Measurements from ENCODE around the gene PRKCA. TPM values are rescaled to one million over a fixed set of nuclear protein-coding genes. Genes with fewer than 3 reads are reported as not detected.

The PRKCA gene
- total RNA-seq, 4 donors from 2014 or later, result 3.9 to 12.1 (median 7.0) TPM

DNA sequence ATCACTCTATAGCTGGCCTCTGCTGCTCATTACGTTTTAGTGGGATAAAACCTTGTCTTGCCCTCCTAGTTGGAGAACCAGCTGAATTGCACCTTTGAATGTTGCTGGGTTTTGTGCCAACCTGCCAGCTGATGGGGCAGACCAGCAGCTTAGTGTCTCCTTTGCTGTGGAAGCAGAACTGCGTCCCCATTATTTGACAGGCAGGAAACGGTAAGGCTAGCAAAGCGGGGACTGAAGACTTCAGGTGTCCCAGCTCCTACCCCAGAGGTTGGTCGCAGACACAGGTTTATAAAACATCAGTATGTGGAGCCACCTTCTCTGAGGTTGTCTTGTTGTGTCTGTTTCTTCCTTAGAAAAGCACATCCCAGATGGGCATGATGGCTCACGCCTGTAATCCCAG lies 158.1 kb downstream of the PRKCA start:
- TF ChIP-seq, protein P1, sequence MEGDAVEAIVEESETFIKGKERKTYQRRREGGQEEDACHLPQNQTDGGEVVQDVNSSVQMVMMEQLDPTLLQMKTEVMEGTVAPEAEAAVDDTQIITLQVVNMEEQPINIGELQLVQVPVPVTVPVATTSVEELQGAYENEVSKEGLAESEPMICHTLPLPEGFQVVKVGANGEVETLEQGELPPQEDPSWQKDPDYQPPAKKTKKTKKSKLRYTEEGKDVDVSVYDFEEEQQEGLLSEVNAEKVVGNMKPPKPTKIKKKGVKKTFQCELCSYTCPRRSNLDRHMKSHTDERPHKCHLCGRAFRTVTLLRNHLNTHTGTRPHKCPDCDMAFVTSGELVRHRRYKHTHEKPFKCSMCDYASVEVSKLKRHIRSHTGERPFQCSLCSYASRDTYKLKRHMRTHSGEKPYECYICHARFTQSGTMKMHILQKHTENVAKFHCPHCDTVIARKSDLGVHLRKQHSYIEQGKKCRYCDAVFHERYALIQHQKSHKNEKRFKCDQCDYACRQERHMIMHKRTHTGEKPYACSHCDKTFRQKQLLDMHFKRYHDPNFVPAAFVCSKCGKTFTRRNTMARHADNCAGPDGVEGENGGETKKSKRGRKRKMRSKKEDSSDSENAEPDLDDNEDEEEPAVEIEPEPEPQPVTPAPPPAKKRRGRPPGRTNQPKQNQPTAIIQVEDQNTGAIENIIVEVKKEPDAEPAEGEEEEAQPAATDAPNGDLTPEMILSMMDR (IDR thresholded peaks at IDR 0.05; ENCODE audit: low read depth), result no peak

DNA sequence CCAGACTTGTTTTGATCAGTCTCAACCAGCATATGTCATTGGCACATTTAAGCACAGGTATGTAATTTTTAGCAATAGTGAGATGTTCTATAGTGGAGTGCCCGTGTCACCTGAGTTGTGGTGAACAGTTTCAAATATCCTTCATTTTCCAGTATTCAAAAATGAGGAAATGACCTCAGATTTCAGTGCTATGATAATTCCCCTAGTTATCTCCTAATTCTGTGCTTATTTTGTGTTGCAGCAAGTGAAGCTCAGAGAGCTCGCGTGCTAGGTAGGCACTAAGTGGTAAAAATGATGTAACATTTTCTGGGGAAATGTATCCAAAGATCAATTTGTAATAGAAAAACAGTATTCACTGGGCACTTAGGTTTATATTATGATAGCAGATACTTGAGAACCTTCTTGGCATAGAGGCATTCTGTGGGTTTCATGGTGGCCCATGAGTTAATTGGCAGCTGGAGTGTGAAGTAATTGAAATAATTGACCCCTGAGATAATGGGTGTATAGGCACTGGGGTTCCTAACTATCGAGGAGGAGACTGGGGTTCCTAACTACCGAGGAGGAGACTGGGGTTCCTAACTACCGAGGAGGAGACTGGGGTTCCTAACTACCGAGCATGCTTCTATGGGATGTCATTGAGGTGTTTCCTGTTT lies 159.1 kb downstream of the PRKCA start:
- TF ChIP-seq, protein P1 (IDR thresholded peaks at IDR 0.05; ENCODE audit: low read depth), result no peak

DNA sequence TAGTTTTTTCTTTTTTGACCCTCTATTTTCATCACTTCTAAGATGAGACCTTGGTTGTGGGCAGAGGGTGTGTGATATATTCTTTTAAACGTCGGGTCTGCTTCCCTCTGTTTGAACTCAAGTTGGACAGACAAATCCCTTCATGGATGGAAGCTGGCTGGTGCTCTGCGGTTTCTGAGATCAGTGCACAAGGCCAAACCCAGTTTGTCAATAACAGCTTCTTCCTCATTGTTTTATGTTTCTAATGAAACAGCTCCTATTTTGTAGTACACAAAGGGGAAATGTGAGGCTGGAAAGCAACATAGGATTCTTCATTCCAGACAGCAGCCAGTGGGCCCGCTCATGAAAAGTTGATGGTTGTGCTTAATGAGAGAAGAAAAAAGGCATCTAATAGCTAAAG lies 159.6 kb downstream of the PRKCA start:
- TF ChIP-seq, protein P1 (IDR thresholded peaks at IDR 0.05; ENCODE audit: low read depth), result no peak

DNA sequence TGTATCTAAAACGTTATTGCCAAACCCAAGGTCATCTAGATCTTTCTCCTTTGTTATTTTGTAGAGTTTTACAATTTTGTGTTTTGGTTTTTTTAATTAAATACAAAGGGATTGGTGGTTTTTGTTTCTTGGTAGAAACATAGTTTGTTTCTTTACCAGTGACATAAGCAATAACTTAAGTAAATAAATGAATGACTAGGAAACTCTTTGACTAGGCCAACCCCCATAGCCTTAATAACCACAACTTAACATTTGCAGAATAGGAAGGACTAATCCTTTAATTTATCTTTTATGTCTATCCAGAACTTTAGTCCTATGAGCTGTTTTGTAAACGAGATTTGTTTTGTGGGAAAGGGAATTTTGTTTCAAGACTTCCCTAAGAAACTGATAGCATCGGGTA lies 162.5 kb downstream of the PRKCA start:
- TF ChIP-seq, protein P1 (IDR thresholded peaks at IDR 0.05; ENCODE audit: low read depth), result no peak

DNA sequence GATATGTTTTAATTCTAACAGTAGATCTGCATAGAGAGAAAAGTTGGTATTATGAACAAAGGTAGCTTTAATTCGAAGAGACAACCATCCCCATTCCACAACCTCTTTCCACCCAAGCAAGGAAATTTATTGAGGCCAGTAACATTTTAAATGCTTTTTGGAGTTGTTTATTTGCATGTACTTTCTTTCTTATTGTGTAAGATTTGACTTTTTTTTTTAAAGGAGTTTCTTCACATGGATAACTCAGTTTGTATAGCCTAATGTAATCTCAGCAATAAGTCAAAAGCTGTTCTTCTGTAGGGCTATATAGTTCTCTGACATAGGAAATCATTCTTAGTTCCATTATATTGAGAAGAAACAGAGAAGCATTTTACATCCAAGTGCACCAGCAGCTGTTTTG lies 163.3 kb downstream of the PRKCA start:
- TF ChIP-seq, protein P1 (IDR thresholded peaks at IDR 0.05; ENCODE audit: low read depth), result no peak

DNA sequence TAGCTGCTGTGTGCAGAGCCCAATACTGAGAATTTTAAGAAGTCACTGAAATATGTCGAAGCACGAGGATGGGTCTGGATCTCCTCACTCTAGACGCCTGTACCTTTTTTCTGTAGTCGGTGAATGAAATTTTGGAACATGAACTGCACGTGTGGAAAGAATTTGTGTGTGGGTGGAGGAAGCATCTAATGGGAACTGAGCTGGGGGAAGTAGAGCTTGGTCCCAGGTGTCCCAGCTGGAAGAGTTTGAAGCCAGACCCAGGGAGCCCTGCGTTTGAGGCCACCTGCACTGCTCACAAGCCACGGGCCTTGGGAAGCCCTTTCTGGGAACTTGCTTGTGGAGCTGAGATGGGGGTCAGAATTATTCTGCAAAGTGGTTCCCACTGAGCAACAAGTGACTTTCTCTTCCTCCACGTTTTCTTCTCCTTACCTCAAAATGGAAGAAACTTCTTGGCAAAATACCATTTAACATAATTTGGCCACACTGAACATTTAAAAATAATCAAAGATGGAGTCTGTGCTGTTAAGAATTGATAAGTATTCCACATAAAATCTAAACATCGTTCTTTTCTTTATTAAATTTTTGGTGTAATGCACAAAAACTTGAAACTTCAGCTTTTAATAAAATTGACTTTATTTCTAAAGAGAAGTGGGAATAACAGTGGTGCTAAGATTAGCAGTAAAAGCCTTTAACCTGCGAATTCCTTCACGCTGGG lies 163.8 kb downstream of the PRKCA start:
- TF ChIP-seq, protein P1 (IDR thresholded peaks at IDR 0.05; ENCODE audit: low read depth), result no peak

DNA sequence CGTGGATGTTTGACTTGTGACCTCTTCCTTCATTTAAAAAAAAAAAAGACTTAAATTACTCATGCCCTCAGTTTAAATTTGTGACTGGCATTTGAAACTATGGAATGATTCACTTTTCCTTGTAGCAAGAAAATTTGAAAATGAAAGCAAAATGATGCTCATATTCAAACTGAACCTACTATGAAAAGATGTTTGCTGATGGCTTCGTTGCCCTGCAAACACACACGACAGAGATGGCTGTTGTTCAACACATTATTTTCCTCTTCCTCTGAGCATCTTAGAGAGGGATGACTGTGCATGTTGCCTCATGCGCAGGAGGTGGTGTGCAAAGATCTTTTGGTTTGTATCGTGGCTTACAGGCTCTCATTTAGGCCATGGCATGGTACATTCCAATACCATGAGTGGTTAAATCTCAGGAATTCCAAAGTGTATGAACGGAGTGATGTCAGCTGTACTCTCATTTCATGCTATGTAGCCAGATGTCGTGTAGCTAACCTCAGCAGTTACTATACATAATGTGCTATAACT lies 164.5 kb downstream of the PRKCA start:
- TF ChIP-seq, protein P1 (IDR thresholded peaks at IDR 0.05; ENCODE audit: low read depth), result no peak
